ENCODE measurements around the gene TOMM40. TPM values are rescaled to one million over a fixed set of nuclear protein-coding genes. Genes with fewer than 3 reads are reported as not detected.
A peak's percentile ranks its signal among the peaks of the same experiment; 100 is the strongest.

Gene TOMM40
- total and polyA plus RNA-seq, 2 of the 13 experiments (the other 11 are each of a cell fraction or from before 2014, with no cell fraction given) = 72.0 to 110 TPM

- no peak for TF ChIP-seq ATF5 (CRISPR knock-in tag; IDR thresholded peaks at IDR 0.05; ENCODE audit: low read depth)
- TF ChIP-seq HNRNPK (IDR thresholded peaks at IDR 0.05; ENCODE audit: low read depth, low read length, poor library complexity, severe bottlenecking) = no peak
- TF ChIP-seq, protein P1, sequence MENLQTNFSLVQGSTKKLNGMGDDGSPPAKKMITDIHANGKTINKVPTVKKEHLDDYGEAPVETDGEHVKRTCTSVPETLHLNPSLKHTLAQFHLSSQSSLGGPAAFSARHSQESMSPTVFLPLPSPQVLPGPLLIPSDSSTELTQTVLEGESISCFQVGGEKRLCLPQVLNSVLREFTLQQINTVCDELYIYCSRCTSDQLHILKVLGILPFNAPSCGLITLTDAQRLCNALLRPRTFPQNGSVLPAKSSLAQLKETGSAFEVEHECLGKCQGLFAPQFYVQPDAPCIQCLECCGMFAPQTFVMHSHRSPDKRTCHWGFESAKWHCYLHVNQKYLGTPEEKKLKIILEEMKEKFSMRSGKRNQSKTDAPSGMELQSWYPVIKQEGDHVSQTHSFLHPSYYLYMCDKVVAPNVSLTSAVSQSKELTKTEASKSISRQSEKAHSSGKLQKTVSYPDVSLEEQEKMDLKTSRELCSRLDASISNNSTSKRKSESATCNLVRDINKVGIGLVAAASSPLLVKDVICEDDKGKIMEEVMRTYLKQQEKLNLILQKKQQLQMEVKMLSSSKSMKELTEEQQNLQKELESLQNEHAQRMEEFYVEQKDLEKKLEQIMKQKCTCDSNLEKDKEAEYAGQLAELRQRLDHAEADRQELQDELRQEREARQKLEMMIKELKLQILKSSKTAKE (CRISPR knock-in tag; IDR thresholded peaks at IDR 0.05; ENCODE audit: borderline replicate concordance) = peak; percentile 100
- peak; percentile 98 for TF ChIP-seq ZNF747 (CRISPR knock-in tag; IDR thresholded peaks at IDR 0.05; ENCODE audit: borderline replicate concordance)
- no peak for TF ChIP-seq ZNF17 (CRISPR knock-in tag; IDR thresholded peaks at IDR 0.05)
- peak; percentile 90 for TF ChIP-seq IKZF4 (CRISPR knock-in tag; IDR thresholded peaks at IDR 0.05; ENCODE audit: borderline replicate concordance, low read depth, not compliant biosample characterization)
- TF ChIP-seq ZC3H4 (CRISPR knock-in tag; IDR thresholded peaks at IDR 0.05; ENCODE audit: borderline replicate concordance) = no peak
- TF ChIP-seq XRCC5 (optimal IDR thresholded peaks at IDR 0.05; ENCODE audit: low read length) = peak; percentile 71
- peak; percentile 72; the same call in 1 of the 2 replicates for TF ChIP-seq ZNF616 (CRISPR knock-in tag; IDR thresholded peaks at IDR 0.05; ENCODE audit: low read depth)
- TF ChIP-seq, protein P2, sequence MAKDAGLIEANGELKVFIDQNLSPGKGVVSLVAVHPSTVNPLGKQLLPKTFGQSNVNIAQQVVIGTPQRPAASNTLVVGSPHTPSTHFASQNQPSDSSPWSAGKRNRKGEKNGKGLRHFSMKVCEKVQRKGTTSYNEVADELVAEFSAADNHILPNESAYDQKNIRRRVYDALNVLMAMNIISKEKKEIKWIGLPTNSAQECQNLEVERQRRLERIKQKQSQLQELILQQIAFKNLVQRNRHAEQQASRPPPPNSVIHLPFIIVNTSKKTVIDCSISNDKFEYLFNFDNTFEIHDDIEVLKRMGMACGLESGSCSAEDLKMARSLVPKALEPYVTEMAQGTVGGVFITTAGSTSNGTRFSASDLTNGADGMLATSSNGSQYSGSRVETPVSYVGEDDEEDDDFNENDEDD (CRISPR knock-in tag; IDR thresholded peaks at IDR 0.05; ENCODE audit: borderline replicate concordance) = peak; percentile 92
- TF ChIP-seq, protein P3, sequence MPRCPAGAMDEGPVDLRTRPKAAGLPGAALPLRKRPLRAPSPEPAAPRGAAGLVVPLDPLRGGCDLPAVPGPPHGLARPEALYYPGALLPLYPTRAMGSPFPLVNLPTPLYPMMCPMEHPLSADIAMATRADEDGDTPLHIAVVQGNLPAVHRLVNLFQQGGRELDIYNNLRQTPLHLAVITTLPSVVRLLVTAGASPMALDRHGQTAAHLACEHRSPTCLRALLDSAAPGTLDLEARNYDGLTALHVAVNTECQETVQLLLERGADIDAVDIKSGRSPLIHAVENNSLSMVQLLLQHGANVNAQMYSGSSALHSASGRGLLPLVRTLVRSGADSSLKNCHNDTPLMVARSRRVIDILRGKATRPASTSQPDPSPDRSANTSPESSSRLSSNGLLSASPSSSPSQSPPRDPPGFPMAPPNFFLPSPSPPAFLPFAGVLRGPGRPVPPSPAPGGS (CRISPR knock-in tag; IDR thresholded peaks at IDR 0.05) = peak; percentile 89
- no peak for TF ChIP-seq NONO (IDR thresholded peaks at IDR 0.05)
- TF ChIP-seq NONO (CRISPR knock-in tag; conservative IDR thresholded peaks at IDR 0.05) = peak; percentile 99
- TF ChIP-seq ZNF644 (CRISPR knock-in tag; IDR thresholded peaks at IDR 0.05; ENCODE audit: low read depth) = peak; percentile 76
- peak; percentile 91 for TF ChIP-seq NR2C2 (CRISPR knock-in tag; IDR thresholded peaks at IDR 0.05; ENCODE audit: borderline replicate concordance)
- TF ChIP-seq TOE1 (CRISPR knock-in tag; IDR thresholded peaks at IDR 0.05) = no peak; the same call in 1 of the 2 replicates
- no peak; the same call in 1 of the 2 replicates for TF ChIP-seq DR1 (CRISPR knock-in tag; IDR thresholded peaks at IDR 0.05)
- TF ChIP-seq RBFOX2 (IDR thresholded peaks at IDR 0.05; ENCODE audit: low read depth, low read length) = peak; percentile 25; the same call in 1 of the 2 replicates
- peak; percentile 83 for TF ChIP-seq MIXL1 (CRISPR knock-in tag; IDR thresholded peaks at IDR 0.05)
- TF ChIP-seq ATAD3A (CRISPR knock-in tag; IDR thresholded peaks at IDR 0.05) = no peak
- TF ChIP-seq SAFB2 (CRISPR knock-in tag; IDR thresholded peaks at IDR 0.05; ENCODE audit: borderline replicate concordance, low read depth) = no peak
- 0 out of 2 replicates have a peak, but pooled peaks have one; percentile 79 for TF ChIP-seq BATF2 (CRISPR knock-in tag; IDR thresholded peaks at IDR 0.05)
- no peak for TF ChIP-seq SRF (IDR thresholded peaks at IDR 0.05; ENCODE audit: low read depth, low read length)
- peak; percentile 90 for TF ChIP-seq POGZ (CRISPR knock-in tag; IDR thresholded peaks at IDR 0.05)
Measured at GRCh38 chr19:44925114-44925891, 34.2 kb downstream of the TOMM40 start (continued).

Measured in HepG2 (cell line).